Measurements from ENCODE around the gene C8A. TPM values are rescaled to one million over a fixed set of nuclear protein-coding genes. Genes with fewer than 3 reads are reported as not detected.

C8A gene
- total RNA-seq, 3 donors from 2014 or later (not counting 1 experiment from before 2014, with no cell fraction given) = not detected

DNA sequence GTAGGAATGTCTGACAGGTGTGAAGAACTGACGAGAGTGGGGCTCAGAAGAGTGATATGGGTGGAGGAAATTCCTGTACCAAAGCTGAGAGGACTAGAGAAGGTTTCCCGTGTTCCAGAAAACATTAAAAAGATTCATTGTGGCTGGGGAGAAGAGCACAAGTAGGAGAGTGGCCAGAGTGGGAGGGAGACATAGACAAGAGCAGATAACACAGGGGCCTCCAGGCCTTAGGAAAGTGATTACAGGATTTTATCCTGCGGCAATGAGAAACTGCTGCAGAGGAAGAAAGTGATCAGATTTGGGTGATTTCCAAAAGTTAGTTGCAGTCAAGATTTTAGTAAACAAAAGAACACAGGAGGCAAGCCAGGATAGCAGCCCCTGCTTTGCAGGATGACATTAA, 103.3 kb downstream of the C8A start:
- 81% methylated on average over 2 of the region's 3 CpGs for WGBS (ENCODE audit: insufficient coverage)

DNA sequence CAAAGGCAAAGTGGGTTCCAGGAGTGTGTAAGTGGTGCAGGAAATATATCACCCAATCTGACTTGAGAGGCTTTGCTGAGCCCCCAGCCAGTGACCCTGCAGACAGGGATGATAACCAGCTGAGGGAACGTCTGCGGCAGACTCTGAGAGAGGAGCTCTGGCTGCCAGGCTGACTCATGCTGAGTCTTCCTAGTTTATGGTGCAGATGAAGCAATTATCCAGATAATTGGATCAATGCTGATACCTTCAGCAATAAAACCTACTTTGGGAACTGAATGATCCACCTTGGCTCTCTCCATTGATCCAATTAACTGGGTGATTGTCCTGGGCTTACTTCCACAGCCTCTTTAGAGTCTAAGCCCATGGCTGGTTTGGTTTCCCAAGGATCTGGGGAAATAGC, 103.9 kb downstream of the C8A start:
- Mint-ChIP-seq H3K27ac (no peak overlapping the region), H3K9me3 (no peaks in the 10 kb centered on the region), H3K4me3 (no peak overlapping the region), H3K27me3 (ENCODE audit: low read depth in 2 of 2) (peaks cover 0 to 5% of the 10 kb centered on the region in 2 donors), H3K36me3 (no peaks in the 10 kb centered on the region), H3K4me1 (peaks cover 0 to 12% of the 10 kb centered on the region in 2 donors)
- H3K4me3 ChIP-seq (ENCODE audit: low read length) = no peak overlapping the region
- H3K36me3 ChIP-seq (ENCODE audit: control insufficient read depth, insufficient read depth, low read length) = no peaks in the 10 kb centered on the region
- ATAC-seq (no peak), DNase-seq (no peak)
- TF ChIP-seq, protein P1, sequence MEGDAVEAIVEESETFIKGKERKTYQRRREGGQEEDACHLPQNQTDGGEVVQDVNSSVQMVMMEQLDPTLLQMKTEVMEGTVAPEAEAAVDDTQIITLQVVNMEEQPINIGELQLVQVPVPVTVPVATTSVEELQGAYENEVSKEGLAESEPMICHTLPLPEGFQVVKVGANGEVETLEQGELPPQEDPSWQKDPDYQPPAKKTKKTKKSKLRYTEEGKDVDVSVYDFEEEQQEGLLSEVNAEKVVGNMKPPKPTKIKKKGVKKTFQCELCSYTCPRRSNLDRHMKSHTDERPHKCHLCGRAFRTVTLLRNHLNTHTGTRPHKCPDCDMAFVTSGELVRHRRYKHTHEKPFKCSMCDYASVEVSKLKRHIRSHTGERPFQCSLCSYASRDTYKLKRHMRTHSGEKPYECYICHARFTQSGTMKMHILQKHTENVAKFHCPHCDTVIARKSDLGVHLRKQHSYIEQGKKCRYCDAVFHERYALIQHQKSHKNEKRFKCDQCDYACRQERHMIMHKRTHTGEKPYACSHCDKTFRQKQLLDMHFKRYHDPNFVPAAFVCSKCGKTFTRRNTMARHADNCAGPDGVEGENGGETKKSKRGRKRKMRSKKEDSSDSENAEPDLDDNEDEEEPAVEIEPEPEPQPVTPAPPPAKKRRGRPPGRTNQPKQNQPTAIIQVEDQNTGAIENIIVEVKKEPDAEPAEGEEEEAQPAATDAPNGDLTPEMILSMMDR (IDR thresholded peaks at IDR 0.05) = no peak
- H3K27ac ChIP-seq (ENCODE audit: low read length) = no peak overlapping the region
- no peaks in the 10 kb centered on the region for H3K27me3 ChIP-seq (ENCODE audit: control insufficient read depth, insufficient read depth, low read length)
- intact Hi-C loops (cut with micrococcal nuclease) = no loop called here
- no peaks in the 10 kb centered on the region for H3K9me3 ChIP-seq (ENCODE audit: control insufficient read depth, insufficient read depth, low read length)
- WGBS (ENCODE audit: insufficient coverage) = 85% methylated on average over 2 of the region's 2 CpGs
- H3K4me1 ChIP-seq (ENCODE audit: control insufficient read depth, insufficient read depth, low read length) = no peaks in the 10 kb centered on the region

More for the DNA sequence above, 103.3 kb downstream of the C8A start:
- peaks cover 0 to 12% of the 10 kb centered on the region in 2 donors for H3K4me1 Mint-ChIP-seq
- Histone ChIP-seq H3K27me3 (ENCODE audit: control insufficient read depth, insufficient read depth, low read length) (no peaks in the 10 kb centered on the region), H3K27ac (ENCODE audit: low read length) (no peak overlapping the region), H3K4me1 (ENCODE audit: control insufficient read depth, insufficient read depth, low read length) (no peaks in the 10 kb centered on the region), H3K36me3 (ENCODE audit: control insufficient read depth, insufficient read depth, low read length) (no peaks in the 10 kb centered on the region), H3K9me3 (ENCODE audit: control insufficient read depth, insufficient read depth, low read length) (no peaks in the 10 kb centered on the region), H3K4me3 (ENCODE audit: low read length) (no peak overlapping the region)
- H3K9me3 Mint-ChIP-seq = no peaks in the 10 kb centered on the region
- no peak overlapping the region for H3K4me3 Mint-ChIP-seq
- H3K27me3 Mint-ChIP-seq (ENCODE audit: low read depth in 2 of 2) = peaks cover 0 to 5% of the 10 kb centered on the region in 2 donors
- no peaks in the 10 kb centered on the region for H3K36me3 Mint-ChIP-seq
- no peak overlapping the region for H3K27ac Mint-ChIP-seq
- TF ChIP-seq, protein P1 (IDR thresholded peaks at IDR 0.05) = no peak
- intact Hi-C loops (cut with micrococcal nuclease) = no loop called here
- DNase-seq (no peak), ATAC-seq (no peak)

DNA sequence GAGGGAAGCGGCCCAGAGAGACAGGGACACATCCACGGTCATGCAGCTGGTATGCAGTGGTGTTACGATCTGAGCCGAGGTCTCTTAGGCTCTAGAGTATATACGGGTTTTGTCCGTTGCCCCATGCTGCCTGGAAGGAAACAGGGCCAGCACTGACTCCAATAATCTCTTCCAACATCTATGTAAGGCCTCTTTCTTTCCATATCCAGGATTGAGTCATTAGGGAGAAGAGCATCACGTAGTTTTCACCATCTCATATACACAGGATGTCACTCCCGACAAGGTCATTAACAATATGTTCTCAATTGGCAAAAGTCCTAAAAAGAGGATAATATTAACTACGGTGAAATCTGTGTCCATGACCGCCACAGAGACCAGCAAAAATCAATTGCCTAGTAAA, 106.8 kb downstream of the C8A start:
- no peak for DNase-seq
- 95% methylated on average over 10 of the region's 10 CpGs for WGBS (ENCODE audit: insufficient coverage)
- Mint-ChIP-seq H3K4me1 (no peaks in the 10 kb centered on the region), H3K9me3 (no peaks in the 10 kb centered on the region), H3K27ac (no peak overlapping the region), H3K4me3 (no peak overlapping the region), H3K27me3 (ENCODE audit: low read depth in 2 of 2) (peaks cover 0 to 10% of the 10 kb centered on the region in 2 donors), H3K36me3 (no peaks in the 10 kb centered on the region)
- ATAC-seq = no peak
- no peaks in the 10 kb centered on the region for H3K36me3 ChIP-seq (ENCODE audit: control insufficient read depth, insufficient read depth, low read length)
- TF ChIP-seq, protein P1 (IDR thresholded peaks at IDR 0.05) = no peak
- H3K27me3 ChIP-seq (ENCODE audit: control insufficient read depth, insufficient read depth, low read length) = no peaks in the 10 kb centered on the region
- intact Hi-C loops (cut with micrococcal nuclease) = no loop called here
- no peaks in the 10 kb centered on the region for H3K9me3 ChIP-seq (ENCODE audit: control insufficient read depth, insufficient read depth, low read length)
- H3K27ac ChIP-seq (ENCODE audit: low read length) = no peak overlapping the region
- no peaks in the 10 kb centered on the region for H3K4me1 ChIP-seq (ENCODE audit: control insufficient read depth, insufficient read depth, low read length)
- H3K4me3 ChIP-seq (ENCODE audit: low read length) = no peak overlapping the region

DNA sequence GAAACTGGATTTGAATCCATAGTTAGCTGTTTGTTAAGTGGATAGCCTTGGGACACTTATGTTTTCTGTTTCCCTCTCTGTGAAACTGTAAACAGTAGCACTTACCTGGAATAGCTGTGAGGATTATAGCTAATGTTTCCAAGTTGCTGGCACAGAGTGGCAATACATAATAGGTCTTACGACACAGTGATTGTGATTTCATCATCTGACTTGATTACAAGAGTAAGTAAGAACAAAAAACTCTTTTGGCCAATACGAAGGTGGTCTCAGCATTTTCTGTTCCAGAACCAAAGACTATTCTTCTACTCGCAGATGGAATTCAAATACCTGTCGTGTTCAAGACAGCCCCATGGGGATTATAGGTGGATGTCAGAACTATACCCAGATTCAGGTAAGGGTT, 109.1 kb downstream of the C8A start:
- DNase-seq = no peak
- H3K27ac ChIP-seq (ENCODE audit: low read length) = no peak overlapping the region
- H3K36me3 ChIP-seq (ENCODE audit: control insufficient read depth, insufficient read depth, low read length) = no peaks in the 10 kb centered on the region
- peaks cover 0 to 6% of the 10 kb centered on the region in 2 donors for H3K27me3 Mint-ChIP-seq (ENCODE audit: low read depth in 2 of 2)
- no peaks in the 10 kb centered on the region for H3K4me1 ChIP-seq (ENCODE audit: control insufficient read depth, insufficient read depth, low read length)
- no peaks in the 10 kb centered on the region for H3K9me3 Mint-ChIP-seq
- TF ChIP-seq, protein P1 (IDR thresholded peaks at IDR 0.05) = no peak
- H3K27me3 ChIP-seq (ENCODE audit: control insufficient read depth, insufficient read depth, low read length) = no peaks in the 10 kb centered on the region
- no peak overlapping the region for H3K27ac Mint-ChIP-seq
- H3K9me3 ChIP-seq (ENCODE audit: control insufficient read depth, insufficient read depth, low read length) = no peaks in the 10 kb centered on the region
- WGBS (ENCODE audit: insufficient coverage) = 84% methylated on average over 4 of the region's 4 CpGs
- H3K4me1 Mint-ChIP-seq = peaks cover 0 to 8% of the 10 kb centered on the region in 2 donors
- no peak for ATAC-seq
- intact Hi-C loops (cut with micrococcal nuclease) = no loop called here
- H3K4me3 Mint-ChIP-seq = no peak overlapping the region
- no peaks in the 10 kb centered on the region for H3K36me3 Mint-ChIP-seq
- H3K4me3 ChIP-seq (ENCODE audit: low read length) = no peak overlapping the region
